Panc1 (cell line): ENCODE results near the gene ANO1.

Experiments
- CTCF ChIP-seq: fragments of 450-650 bp; IDR thresholded peaks from 2 replicates; pipeline ENCODE4 v1.5.1; 2017; ENCODE audit warnings: mild to moderate bottlenecking
- POLR2AphosphoS5 ChIP-seq: IDR thresholded peaks from 2 replicates; pipeline ENCODE4 v1.6.1; 2012; ENCODE audit warnings: mild to moderate bottlenecking, low read depth, low read length, moderate library complexity
- REST ChIP-seq, 2 experiments: IDR thresholded peaks; 2 replicates each; pipeline ENCODE4 v1.6.1; 2011 to 2012; ENCODE audit warnings: low read depth in 2 of 2, control low read depth in 1 of 2, low read length in 1 of 2, mild to moderate bottlenecking in 1 of 2, moderate library complexity in 1 of 2; ENCODE audit not compliant: insufficient read depth in 1 of 2
- SIN3A ChIP-seq: IDR thresholded peaks from 2 replicates; pipeline ENCODE4 v1.6.1; 2012; ENCODE audit warnings: low read depth, mild to moderate bottlenecking, low read length, moderate library complexity, borderline replicate concordance; ENCODE audit not compliant: insufficient read depth
- TCF7L2 ChIP-seq: IDR thresholded peaks from 2 replicates; pipeline ENCODE4 v1.6.1; 2011; ENCODE audit warnings: mild to moderate bottlenecking, low read depth, low read length, inconsistent platforms

GRCh38 chr11:70186936-70187335 lies 108.8 kb downstream of the ANO1 start:
- TF ChIP-seq CTCF (no peak), REST (IDR thresholded peaks at IDR 0.05; ENCODE audit: insufficient read depth in 1 of 2, low read depth in 2 of 2, low read length in 1 of 2) (no peak), SIN3A (no peak), TCF7L2 (no peak), POLR2AphosphoS5 (no peak)
